ENCODE measurements around the gene OSBP2.

OSBP2 gene

GRCh38 chr22:30870451-30871345 is 176.0 kb downstream of the OSBP2 start:
- no peak for DNase-seq

- no peak for DNase-seq
These were observed 177.0 kb downstream of the OSBP2 start for GRCh38 chr22:30871391-30872284.

GRCh38 chr22:30872285-30873041 is 177.8 kb downstream of the OSBP2 start:
- no peak for DNase-seq

- no peak for DNase-seq
These were observed 178.5 kb downstream of the OSBP2 start for GRCh38 chr22:30873086-30873650.

GRCh38 chr22:30873661-30874060 is 179.0 kb downstream of the OSBP2 start:
- no peak for DNase-seq

- DNase-seq = no peak
These were observed 180.0 kb downstream of the OSBP2 start for GRCh38 chr22:30874431-30875370.

GRCh38 chr22:30875481-30876215 is 181.0 kb downstream of the OSBP2 start:
- no peak for DNase-seq

GRCh38 chr22:30876221-30876751 is 181.6 kb downstream of the OSBP2 start:
- no peak for DNase-seq

- DNase-seq = no peak
These were observed 182.4 kb downstream of the OSBP2 start for GRCh38 chr22:30876915-30877553.

- no peak for DNase-seq
These were observed 183.2 kb downstream of the OSBP2 start for GRCh38 chr22:30877662-30878515.

GRCh38 chr22:30878516-30879414 is 184.1 kb downstream of the OSBP2 start:
- no peak for DNase-seq

GRCh38 chr22:30879415-30879797 is 184.7 kb downstream of the OSBP2 start:
- DNase-seq = no peak

GRCh38 chr22:30880181-30880601 is 185.5 kb downstream of the OSBP2 start:
- no peak for DNase-seq

GRCh38 chr22:30880847-30881246 is 186.2 kb downstream of the OSBP2 start:
- DNase-seq = no peak

- DNase-seq = no peak
These were observed 186.9 kb downstream of the OSBP2 start for GRCh38 chr22:30881361-30882183.

- no peak for DNase-seq
These were observed 187.6 kb downstream of the OSBP2 start for GRCh38 chr22:30882184-30882717.
